H9 (cell line): ENCODE results near the gene CRLF3. TPM values are rescaled to one million over a fixed set of nuclear protein-coding genes. Genes with fewer than 3 reads are reported as not detected.
"Not testable (repeated sequence)": the region's sequence is repeated elsewhere in the genome, so short reads cannot be mapped to it uniquely, and the experiment has no call there.

Source experiments
- DNase-seq: peaks from one replicate; pipeline ENCODE4 v3.0.0-alpha.2; 2017
- H2AFZ ChIP-seq: one replicate; pipeline ENCODE4 v1.6.1; 2013; ENCODE audit warnings: mild to moderate bottlenecking, low read length, control low read depth, moderate library complexity
- H2AK5ac ChIP-seq: 2 replicates; pipeline ENCODE4 v1.6.1; 2013; ENCODE audit warnings: low read length, control low read depth, mixed read lengths; ENCODE audit not compliant: insufficient read length
- H2BK120ac ChIP-seq: one replicate; pipeline ENCODE4 v1.6.1; 2013; ENCODE audit warnings: low read depth, mild to moderate bottlenecking, low read length, control low read depth, inconsistent platforms; ENCODE audit not compliant: poor library complexity, severe bottlenecking
- H2BK12ac ChIP-seq: 2 replicates; pipeline ENCODE4 v1.6.1; 2013; ENCODE audit warnings: low read length, control low read depth, mixed read lengths, low read depth; ENCODE audit not compliant: insufficient read length
- H2BK15ac ChIP-seq: 2 replicates; pipeline ENCODE4 v1.6.1; 2013; ENCODE audit warnings: low read depth, low read length, control low read depth
- H2BK20ac ChIP-seq: one replicate; pipeline ENCODE4 v1.6.1; 2013; ENCODE audit warnings: low read depth, mild to moderate bottlenecking, low read length, control low read depth, inconsistent platforms; ENCODE audit not compliant: poor library complexity, severe bottlenecking
- H2BK5ac ChIP-seq: 2 replicates; pipeline ENCODE4 v1.6.1; 2013; ENCODE audit warnings: low read length, control low read depth, mixed read lengths; ENCODE audit not compliant: insufficient read length
- H3K14ac ChIP-seq: 2 replicates; pipeline ENCODE4 v1.6.1; 2013; ENCODE audit warnings: low read length, control low read depth; ENCODE audit not compliant: insufficient read depth
- H3K18ac ChIP-seq: 2 replicates; pipeline ENCODE4 v1.6.1; 2013; ENCODE audit warnings: low read depth, mild to moderate bottlenecking, mixed read lengths, low read length, control low read depth; ENCODE audit not compliant: insufficient read length
- H3K23ac ChIP-seq: 2 replicates; pipeline ENCODE4 v1.6.1; 2013; ENCODE audit warnings: low read length, control low read depth, mixed read lengths, low read depth; ENCODE audit not compliant: insufficient read length
- H3K23me2 ChIP-seq: 2 replicates; pipeline ENCODE4 v1.6.1; 2013; ENCODE audit warnings: low read depth, mild to moderate bottlenecking, mixed read lengths, low read length, control low read depth; ENCODE audit not compliant: insufficient read length, poor library complexity, severe bottlenecking
- H3K27ac ChIP-seq: 2 replicates; pipeline ENCODE4 v1.5.1; 2013; ENCODE audit warnings: low read length, control low read depth, mixed read lengths, low read depth; ENCODE audit not compliant: insufficient read length
- H3K27me3 ChIP-seq: 2 replicates; pipeline ENCODE4 v1.6.1; 2013; ENCODE audit warnings: low read length, control low read depth, inconsistent platforms; ENCODE audit not compliant: insufficient read depth
- H3K4ac ChIP-seq: 2 replicates; pipeline ENCODE4 v1.6.1; 2013; ENCODE audit warnings: low read depth, mild to moderate bottlenecking, control low read depth, inconsistent platforms, low read length, moderate library complexity
- H3K4me1 ChIP-seq: 2 replicates; pipeline ENCODE4 v1.6.1; 2013; ENCODE audit warnings: low read length, control low read depth, inconsistent platforms; ENCODE audit not compliant: insufficient read depth
- H3K4me2 ChIP-seq: 2 replicates; pipeline ENCODE4 v1.6.1; 2013; ENCODE audit warnings: low read length, control low read depth, mixed read lengths; ENCODE audit not compliant: insufficient read length, insufficient read depth
- H3K56ac ChIP-seq: 2 replicates; pipeline ENCODE4 v1.6.1; 2013; ENCODE audit warnings: low read depth, mild to moderate bottlenecking, mixed read lengths, low read length, control low read depth; ENCODE audit not compliant: insufficient read length
- H3K79me1 ChIP-seq: 2 replicates; pipeline ENCODE4 v1.6.1; 2013; ENCODE audit warnings: low read depth, mild to moderate bottlenecking, moderate library complexity, low read length, control low read depth, inconsistent platforms; ENCODE audit not compliant: insufficient read depth, poor library complexity, severe bottlenecking
- H3K79me2 ChIP-seq: 2 replicates; pipeline ENCODE4 v1.6.1; 2013; ENCODE audit warnings: low read length, control low read depth, inconsistent platforms; ENCODE audit not compliant: insufficient read depth
- H3K9ac ChIP-seq: 2 replicates; pipeline ENCODE4 v1.6.1; 2013; ENCODE audit warnings: low read length, control low read depth, mixed read lengths; ENCODE audit not compliant: insufficient read length; ENCODE audit errors: extremely low read depth
- H3K9me3 ChIP-seq: one replicate; pipeline ENCODE4 v1.6.1; 2013; ENCODE audit warnings: low read depth, low read length, inconsistent platforms; ENCODE audit not compliant: control insufficient read depth
- H3T11ph ChIP-seq: one replicate; pipeline ENCODE4 v1.6.1; 2013; ENCODE audit warnings: mild to moderate bottlenecking, low read length, control low read depth, inconsistent platforms
- H4K20me1 ChIP-seq: one replicate; pipeline ENCODE4 v1.6.1; 2013; ENCODE audit not compliant: control insufficient read depth, insufficient read length, insufficient read depth
- H4K5ac ChIP-seq: 2 replicates; pipeline ENCODE4 v1.6.1; 2013; ENCODE audit warnings: low read depth, mild to moderate bottlenecking, mixed read lengths, low read length, control low read depth; ENCODE audit not compliant: insufficient read length
- H4K8ac ChIP-seq: replicated peaks from 2 replicates; pipeline ENCODE4 v1.6.1; 2013; ENCODE audit warnings: low read length, control low read depth, mixed read lengths, low read depth; ENCODE audit not compliant: insufficient read length
- H4K91ac ChIP-seq: 2 replicates; pipeline ENCODE4 v1.6.1; 2013; ENCODE audit warnings: low read depth, mild to moderate bottlenecking, moderate library complexity, mixed read lengths, low read length, control low read depth; ENCODE audit not compliant: insufficient read length
- H3K27ac Mint-ChIP-seq, 3 experiments: 2 replicates in 2 of 3; 3 replicates in 1 of 3; pipeline ENCODE4 v1.8.0; 2020 to 2021; ENCODE audit warnings: mixed read lengths in 3 of 3, mild to moderate bottlenecking in 1 of 3, moderate library complexity in 1 of 3
- H3K27me3 Mint-ChIP-seq: 2 replicates; pipeline ENCODE4 v1.8.0; 2021; ENCODE audit warnings: low read depth, mild to moderate bottlenecking, moderate library complexity, mixed read lengths
- H3K36me3 Mint-ChIP-seq, 3 experiments: 2 replicates in 2 of 3; 3 replicates in 1 of 3; pipeline ENCODE4 v1.8.0; 2020 to 2021; ENCODE audit warnings: low read depth in 3 of 3, mixed read lengths in 3 of 3; ENCODE audit not compliant: insufficient read depth in 1 of 3
- H3K4me1 Mint-ChIP-seq, 2 experiments: 2 replicates each; pipeline ENCODE4 v1.8.0; 2020; ENCODE audit warnings: mixed read lengths in 2 of 2
- H3K4me3 Mint-ChIP-seq, 2 experiments: 2 replicates in 1 of 2; 3 replicates in 1 of 2; pipeline ENCODE4 v1.8.0; 2020 to 2021; ENCODE audit warnings: mild to moderate bottlenecking in 2 of 2, mixed read lengths in 2 of 2, moderate library complexity in 1 of 2
- H3K9me3 Mint-ChIP-seq, 2 experiments: 2 replicates in 1 of 2; 3 replicates in 1 of 2; pipeline ENCODE4 v1.8.0; 2020; ENCODE audit warnings: mild to moderate bottlenecking in 2 of 2, mixed read lengths in 2 of 2, moderate library complexity in 1 of 2
- WGBS: extraction: QIAGEN DNeasy Blood & Tissue Kit; methylation state at CpG from one replicate; pipeline ENCODE4 v1.1.7; 2013; ENCODE audit warnings: missing lambda C conversion rate, low lambda C conversion rate, mixed read lengths; ENCODE audit not compliant: insufficient read length; ENCODE audit errors: extremely low coverage; 5-methylcytosine and 5-hydroxymethylcytosine counted together
- total RNA-seq: library from RNA; stranded (reverse); gene quantifications from 2 replicates; pipeline ENCODE4 v1.2.1, GENCODE V29; 2021

CRLF3 gene
- total RNA-seq, 1 experiment from 2014 or later, result 18.1 TPM

DNA sequence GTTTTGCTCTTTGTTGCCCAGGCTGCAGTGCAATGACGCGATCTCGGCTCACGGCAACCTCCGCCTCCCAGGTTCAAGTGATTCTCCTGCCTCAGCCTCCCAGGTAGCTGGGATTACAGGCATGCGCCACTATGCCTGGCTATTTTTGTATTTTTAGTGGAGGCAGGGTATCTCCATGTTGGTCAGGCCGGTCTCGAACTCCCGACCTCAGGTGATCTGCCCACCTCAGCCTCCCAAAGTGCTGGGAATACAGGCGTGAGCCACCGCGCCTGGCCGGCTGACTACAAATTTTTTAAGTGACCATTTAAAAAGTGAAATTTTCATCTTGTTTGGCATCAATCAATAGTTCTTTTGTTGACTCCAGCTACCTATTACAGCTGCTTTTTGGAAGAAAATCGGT, 90.3 kb downstream of the CRLF3 start:
- not testable (repeated sequence) for H2AFZ ChIP-seq
- H3K4me3 Mint-ChIP-seq, result peak overlapping the region; percentile 44 to 63; a peak in 3 of 5 replicates

More for the DNA sequence above, 90.3 kb downstream of the CRLF3 start:
- not testable (repeated sequence) for H4K8ac ChIP-seq, H3T11ph ChIP-seq, H3K4me1 ChIP-seq, H3K79me1 ChIP-seq, DNase-seq, H3K14ac ChIP-seq, H4K91ac ChIP-seq, H3K27me3 ChIP-seq, H3K9me3 Mint-ChIP-seq, H3K27ac Mint-ChIP-seq, H4K5ac ChIP-seq, H2BK12ac ChIP-seq, H2AK5ac ChIP-seq, H3K56ac ChIP-seq, H4K20me1 ChIP-seq, H3K4ac ChIP-seq, H2BK5ac ChIP-seq, H3K18ac ChIP-seq, H2BK15ac ChIP-seq, H3K9ac ChIP-seq, H3K23me2 ChIP-seq, H3K27ac ChIP-seq, H3K4me2 ChIP-seq, H2BK120ac ChIP-seq, H3K9me3 ChIP-seq, H2BK20ac ChIP-seq, H3K27me3 Mint-ChIP-seq, H3K23ac ChIP-seq
- Mint-ChIP-seq H3K36me3 (peaks cover 14 to 38% (median 33%) of the 10 kb centered on the region in 3 experiments), H3K4me1 (peaks cover 12 to 32% of the 10 kb centered on the region in 2 experiments)
- WGBS, result no CpG with 5 or more reads among the region's 14 CpGs
- H3K79me2 ChIP-seq, result peaks cover 10% of the 10 kb centered on the region; the same call in 1 of the 2 replicates

Other genes with a start within 250 kb of the CRLF3 start
- 24.6 and 27.0 TPM in 2 replicates for gene ATAD5, start 7.3 kb upstream of the CRLF3 start, total RNA-seq
- 11.7 and 15.7 TPM in 2 replicates for gene TEFM, start 81.5 kb upstream of the CRLF3 start, total RNA-seq
- 1.2 and 1.6 TPM in 2 replicates for gene ADAP2, start 97.3 kb upstream of the CRLF3 start, total RNA-seq
- 8.0 TPM in 2 replicates for gene RNF135, start 146.3 kb upstream of the CRLF3 start, total RNA-seq